ENCODE results near the gene EPOP. TPM values are rescaled to one million over a fixed set of nuclear protein-coding genes. Genes with fewer than 3 reads are reported as not detected.
A peak's percentile ranks its signal among the peaks of the same experiment; 100 is the strongest.

The EPOP gene
- total and polyA plus RNA-seq, 2 of the 13 experiments (the other 11 are each of a cell fraction or from before 2014, with no cell fraction given), result 14.7 to 37.8 TPM

DNA sequence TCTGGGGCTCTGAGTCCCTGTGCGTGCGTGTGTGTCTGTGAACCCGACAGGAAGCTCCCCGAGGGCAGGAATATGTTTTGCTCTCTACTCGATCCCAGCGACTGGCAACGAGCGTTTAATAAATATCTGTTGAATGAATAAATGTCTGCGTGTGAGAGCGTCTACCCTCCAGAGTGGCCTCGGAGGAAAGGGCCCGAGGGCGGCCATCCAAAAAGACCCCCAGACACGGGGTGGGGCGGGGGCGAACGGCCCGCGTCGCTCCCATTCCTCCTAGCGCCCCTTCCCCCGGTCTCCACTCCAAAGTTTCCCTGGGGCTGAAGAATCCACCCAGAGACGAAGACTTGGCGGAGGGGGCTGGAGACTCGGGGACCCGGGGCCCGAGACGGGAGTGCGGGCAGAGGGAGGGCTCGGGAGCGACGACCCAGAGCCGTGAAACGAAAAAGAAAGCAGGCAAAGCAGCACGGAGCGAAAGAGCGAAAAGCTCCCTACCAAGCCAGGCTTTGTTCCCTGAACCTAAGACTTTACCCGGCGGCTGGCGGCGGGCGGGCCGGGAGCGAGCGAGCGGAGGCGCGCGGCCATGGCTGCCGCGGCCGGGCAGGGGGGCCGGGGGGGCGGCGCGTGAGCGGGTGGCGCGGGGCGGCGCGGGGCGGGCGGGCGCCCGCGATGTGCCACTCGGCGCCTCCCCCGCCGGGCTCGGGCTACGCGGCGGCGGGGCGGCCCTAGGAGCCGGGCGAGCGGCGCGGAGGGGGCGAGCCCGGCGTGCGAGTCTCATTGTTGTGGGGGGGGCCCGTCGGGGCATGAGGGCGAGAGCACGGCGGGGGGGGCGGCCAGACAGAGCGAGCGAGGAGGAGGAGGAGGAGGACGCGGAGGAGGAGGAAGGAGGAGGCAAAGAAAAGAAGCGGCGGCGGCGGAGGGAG, 30.1 kb upstream of the EPOP start, which contains the start of gene MLLT6 (continued):
- TF ChIP-seq, protein P1, sequence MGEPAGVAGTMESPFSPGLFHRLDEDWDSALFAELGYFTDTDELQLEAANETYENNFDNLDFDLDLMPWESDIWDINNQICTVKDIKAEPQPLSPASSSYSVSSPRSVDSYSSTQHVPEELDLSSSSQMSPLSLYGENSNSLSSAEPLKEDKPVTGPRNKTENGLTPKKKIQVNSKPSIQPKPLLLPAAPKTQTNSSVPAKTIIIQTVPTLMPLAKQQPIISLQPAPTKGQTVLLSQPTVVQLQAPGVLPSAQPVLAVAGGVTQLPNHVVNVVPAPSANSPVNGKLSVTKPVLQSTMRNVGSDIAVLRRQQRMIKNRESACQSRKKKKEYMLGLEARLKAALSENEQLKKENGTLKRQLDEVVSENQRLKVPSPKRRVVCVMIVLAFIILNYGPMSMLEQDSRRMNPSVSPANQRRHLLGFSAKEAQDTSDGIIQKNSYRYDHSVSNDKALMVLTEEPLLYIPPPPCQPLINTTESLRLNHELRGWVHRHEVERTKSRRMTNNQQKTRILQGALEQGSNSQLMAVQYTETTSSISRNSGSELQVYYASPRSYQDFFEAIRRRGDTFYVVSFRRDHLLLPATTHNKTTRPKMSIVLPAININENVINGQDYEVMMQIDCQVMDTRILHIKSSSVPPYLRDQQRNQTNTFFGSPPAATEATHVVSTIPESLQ (CRISPR knock-in tag; conservative IDR thresholded peaks at IDR 0.05), result no peak; the same call in 1 of the 2 replicates
- 0 out of 2 replicates have a peak, but pooled peaks have one; percentile 4 for TF ChIP-seq ZNF451 (CRISPR knock-in tag; IDR thresholded peaks at IDR 0.05)
- TF ChIP-seq, protein P2, sequence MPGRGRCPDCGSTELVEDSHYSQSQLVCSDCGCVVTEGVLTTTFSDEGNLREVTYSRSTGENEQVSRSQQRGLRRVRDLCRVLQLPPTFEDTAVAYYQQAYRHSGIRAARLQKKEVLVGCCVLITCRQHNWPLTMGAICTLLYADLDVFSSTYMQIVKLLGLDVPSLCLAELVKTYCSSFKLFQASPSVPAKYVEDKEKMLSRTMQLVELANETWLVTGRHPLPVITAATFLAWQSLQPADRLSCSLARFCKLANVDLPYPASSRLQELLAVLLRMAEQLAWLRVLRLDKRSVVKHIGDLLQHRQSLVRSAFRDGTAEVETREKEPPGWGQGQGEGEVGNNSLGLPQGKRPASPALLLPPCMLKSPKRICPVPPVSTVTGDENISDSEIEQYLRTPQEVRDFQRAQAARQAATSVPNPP (CRISPR knock-in tag; IDR thresholded peaks at IDR 0.05), result 0 out of 2 replicates have a peak, but pooled peaks have one; percentile 21
- TF ChIP-seq, protein P3, sequence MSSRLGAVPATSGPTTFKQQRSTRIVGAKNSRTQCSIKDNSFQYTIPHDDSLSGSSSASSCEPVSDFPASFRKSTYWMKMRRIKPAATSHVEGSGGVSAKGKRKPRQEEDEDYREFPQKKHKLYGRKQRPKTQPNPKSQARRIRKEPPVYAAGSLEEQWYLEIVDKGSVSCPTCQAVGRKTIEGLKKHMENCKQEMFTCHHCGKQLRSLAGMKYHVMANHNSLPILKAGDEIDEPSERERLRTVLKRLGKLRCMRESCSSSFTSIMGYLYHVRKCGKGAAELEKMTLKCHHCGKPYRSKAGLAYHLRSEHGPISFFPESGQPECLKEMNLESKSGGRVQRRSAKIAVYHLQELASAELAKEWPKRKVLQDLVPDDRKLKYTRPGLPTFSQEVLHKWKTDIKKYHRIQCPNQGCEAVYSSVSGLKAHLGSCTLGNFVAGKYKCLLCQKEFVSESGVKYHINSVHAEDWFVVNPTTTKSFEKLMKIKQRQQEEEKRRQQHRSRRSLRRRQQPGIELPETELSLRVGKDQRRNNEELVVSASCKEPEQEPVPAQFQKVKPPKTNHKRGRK (CRISPR knock-in tag; IDR thresholded peaks at IDR 0.05), result no peak
- TF ChIP-seq TBX3 (IDR thresholded peaks at IDR 0.05; ENCODE audit: borderline replicate concordance), result no peak
- TF ChIP-seq, protein P4, sequence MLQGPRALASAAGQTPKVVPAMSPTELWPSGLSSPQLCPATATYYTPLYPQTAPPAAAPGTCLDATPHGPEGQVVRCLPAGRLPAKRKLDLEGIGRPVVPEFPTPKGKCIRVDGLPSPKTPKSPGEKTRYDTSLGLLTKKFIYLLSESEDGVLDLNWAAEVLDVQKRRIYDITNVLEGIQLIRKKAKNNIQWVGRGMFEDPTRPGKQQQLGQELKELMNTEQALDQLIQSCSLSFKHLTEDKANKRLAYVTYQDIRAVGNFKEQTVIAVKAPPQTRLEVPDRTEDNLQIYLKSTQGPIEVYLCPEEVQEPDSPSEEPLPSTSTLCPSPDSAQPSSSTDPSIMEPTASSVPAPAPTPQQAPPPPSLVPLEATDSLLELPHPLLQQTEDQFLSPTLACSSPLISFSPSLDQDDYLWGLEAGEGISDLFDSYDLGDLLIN (CRISPR knock-in tag; IDR thresholded peaks at IDR 0.05; ENCODE audit: borderline replicate concordance), result 0 out of 2 replicates have a peak, but pooled peaks have one; percentile 32
- TF ChIP-seq, protein P5, sequence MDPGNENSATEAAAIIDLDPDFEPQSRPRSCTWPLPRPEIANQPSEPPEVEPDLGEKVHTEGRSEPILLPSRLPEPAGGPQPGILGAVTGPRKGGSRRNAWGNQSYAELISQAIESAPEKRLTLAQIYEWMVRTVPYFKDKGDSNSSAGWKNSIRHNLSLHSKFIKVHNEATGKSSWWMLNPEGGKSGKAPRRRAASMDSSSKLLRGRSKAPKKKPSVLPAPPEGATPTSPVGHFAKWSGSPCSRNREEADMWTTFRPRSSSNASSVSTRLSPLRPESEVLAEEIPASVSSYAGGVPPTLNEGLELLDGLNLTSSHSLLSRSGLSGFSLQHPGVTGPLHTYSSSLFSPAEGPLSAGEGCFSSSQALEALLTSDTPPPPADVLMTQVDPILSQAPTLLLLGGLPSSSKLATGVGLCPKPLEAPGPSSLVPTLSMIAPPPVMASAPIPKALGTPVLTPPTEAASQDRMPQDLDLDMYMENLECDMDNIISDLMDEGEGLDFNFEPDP (CRISPR knock-in tag; conservative IDR thresholded peaks at IDR 0.05), result no peak
- 0 out of 2 replicates have a peak, but pooled peaks have one; percentile 43 for TF ChIP-seq FOXJ3 (CRISPR knock-in tag; IDR thresholded peaks at IDR 0.05; ENCODE audit: borderline replicate concordance)
- TF ChIP-seq, protein P6, sequence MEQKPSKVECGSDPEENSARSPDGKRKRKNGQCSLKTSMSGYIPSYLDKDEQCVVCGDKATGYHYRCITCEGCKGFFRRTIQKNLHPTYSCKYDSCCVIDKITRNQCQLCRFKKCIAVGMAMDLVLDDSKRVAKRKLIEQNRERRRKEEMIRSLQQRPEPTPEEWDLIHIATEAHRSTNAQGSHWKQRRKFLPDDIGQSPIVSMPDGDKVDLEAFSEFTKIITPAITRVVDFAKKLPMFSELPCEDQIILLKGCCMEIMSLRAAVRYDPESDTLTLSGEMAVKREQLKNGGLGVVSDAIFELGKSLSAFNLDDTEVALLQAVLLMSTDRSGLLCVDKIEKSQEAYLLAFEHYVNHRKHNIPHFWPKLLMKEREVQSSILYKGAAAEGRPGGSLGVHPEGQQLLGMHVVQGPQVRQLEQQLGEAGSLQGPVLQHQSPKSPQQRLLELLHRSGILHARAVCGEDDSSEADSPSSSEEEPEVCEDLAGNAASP (CRISPR knock-in tag; IDR thresholded peaks at IDR 0.05; ENCODE audit: borderline replicate concordance), result no peak; the same call in 1 of the 2 replicates
- TF ChIP-seq, protein P7, sequence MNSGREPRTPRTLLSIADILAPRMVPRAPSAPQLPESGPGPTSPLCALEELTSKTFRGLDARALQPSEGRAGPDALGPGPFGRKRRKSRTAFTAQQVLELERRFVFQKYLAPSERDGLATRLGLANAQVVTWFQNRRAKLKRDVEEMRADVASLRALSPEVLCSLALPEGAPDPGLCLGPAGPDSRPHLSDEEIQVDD (CRISPR knock-in tag; IDR thresholded peaks at IDR 0.05; ENCODE audit: borderline replicate concordance), result no peak
- no peak for TF ChIP-seq RARA (CRISPR knock-in tag; IDR thresholded peaks at IDR 0.05)
- TF ChIP-seq, protein P8, sequence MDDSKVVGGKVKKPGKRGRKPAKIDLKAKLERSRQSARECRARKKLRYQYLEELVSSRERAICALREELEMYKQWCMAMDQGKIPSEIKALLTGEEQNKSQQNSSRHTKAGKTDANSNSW (CRISPR knock-in tag; IDR thresholded peaks at IDR 0.05; ENCODE audit: borderline replicate concordance), result no peak; the same call in 1 of the 2 replicates
- no peak for TF ChIP-seq GATA4 (IDR thresholded peaks at IDR 0.05; ENCODE audit: borderline replicate concordance, low read depth)
- 0 out of 2 replicates have a peak, but pooled peaks have one; percentile 26 for TF ChIP-seq ZKSCAN1 (IDR thresholded peaks at IDR 0.05; ENCODE audit: low read length)
- TF ChIP-seq PHF21A (CRISPR knock-in tag; IDR thresholded peaks at IDR 0.05), result no peak
- TF ChIP-seq, protein P9, sequence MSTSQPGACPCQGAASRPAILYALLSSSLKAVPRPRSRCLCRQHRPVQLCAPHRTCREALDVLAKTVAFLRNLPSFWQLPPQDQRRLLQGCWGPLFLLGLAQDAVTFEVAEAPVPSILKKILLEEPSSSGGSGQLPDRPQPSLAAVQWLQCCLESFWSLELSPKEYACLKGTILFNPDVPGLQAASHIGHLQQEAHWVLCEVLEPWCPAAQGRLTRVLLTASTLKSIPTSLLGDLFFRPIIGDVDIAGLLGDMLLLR (CRISPR knock-in tag; IDR thresholded peaks at IDR 0.05), result no peak
